ENCODE results near the gene PYCR2.

- TF ChIP-seq, protein P1, sequence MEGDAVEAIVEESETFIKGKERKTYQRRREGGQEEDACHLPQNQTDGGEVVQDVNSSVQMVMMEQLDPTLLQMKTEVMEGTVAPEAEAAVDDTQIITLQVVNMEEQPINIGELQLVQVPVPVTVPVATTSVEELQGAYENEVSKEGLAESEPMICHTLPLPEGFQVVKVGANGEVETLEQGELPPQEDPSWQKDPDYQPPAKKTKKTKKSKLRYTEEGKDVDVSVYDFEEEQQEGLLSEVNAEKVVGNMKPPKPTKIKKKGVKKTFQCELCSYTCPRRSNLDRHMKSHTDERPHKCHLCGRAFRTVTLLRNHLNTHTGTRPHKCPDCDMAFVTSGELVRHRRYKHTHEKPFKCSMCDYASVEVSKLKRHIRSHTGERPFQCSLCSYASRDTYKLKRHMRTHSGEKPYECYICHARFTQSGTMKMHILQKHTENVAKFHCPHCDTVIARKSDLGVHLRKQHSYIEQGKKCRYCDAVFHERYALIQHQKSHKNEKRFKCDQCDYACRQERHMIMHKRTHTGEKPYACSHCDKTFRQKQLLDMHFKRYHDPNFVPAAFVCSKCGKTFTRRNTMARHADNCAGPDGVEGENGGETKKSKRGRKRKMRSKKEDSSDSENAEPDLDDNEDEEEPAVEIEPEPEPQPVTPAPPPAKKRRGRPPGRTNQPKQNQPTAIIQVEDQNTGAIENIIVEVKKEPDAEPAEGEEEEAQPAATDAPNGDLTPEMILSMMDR (IDR thresholded peaks at IDR 0.05): no peak
- no peak for TF ChIP-seq POLR2A (IDR thresholded peaks at IDR 0.05)
Measured at GRCh38 chr1:225874431-225874830, 49.6 kb downstream of the PYCR2 start.
